Measurements from ENCODE around the gene FXYD3. TPM values are rescaled to one million over a fixed set of nuclear protein-coding genes. Genes with fewer than 3 reads are reported as not detected.

FXYD3 gene
- total RNA-seq, 1 experiment from 2014 or later = not detected

DNA sequence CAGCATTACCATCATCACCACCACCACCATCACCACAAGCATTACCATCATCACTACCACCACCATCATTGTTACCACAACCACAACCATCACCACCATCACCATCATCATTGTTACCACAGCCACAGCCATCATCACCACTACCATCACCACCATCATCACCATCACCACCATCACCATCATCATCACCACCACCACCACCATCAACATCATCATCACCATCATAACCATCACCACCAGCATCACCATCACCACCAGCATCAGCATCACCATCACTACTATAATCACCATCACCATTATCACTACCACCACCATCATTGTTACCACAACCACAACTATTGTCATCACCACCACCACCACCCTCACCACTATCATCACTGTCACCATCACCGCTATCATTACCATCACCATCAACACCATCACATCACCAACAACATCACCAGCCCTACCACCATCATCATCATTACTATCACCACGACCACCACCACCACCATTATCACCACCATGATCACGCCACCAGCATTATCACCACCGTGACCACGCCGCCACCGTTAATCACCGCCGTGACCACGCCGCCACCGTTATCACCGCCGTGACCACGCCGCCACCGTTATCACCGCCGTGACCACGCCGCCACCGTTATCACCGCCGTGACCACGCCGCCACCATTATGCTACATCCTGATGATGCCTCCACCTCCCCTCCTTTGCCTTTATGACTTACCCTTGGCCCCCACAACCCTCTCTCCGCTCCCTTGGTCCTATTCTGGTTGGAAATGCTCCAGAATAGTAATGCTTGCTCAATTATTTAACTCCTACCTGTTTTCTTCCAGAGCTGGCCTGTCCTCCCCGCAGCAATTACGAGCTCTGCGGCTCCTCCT lies 10.0 kb upstream of the FXYD3 start:
- DNase-seq (ENCODE audit: low read depth) = no peak

- no peak for DNase-seq (ENCODE audit: low read depth)
Measured at GRCh38 chr19:35106291-35106583, 9.4 kb upstream of the FXYD3 start.

DNA sequence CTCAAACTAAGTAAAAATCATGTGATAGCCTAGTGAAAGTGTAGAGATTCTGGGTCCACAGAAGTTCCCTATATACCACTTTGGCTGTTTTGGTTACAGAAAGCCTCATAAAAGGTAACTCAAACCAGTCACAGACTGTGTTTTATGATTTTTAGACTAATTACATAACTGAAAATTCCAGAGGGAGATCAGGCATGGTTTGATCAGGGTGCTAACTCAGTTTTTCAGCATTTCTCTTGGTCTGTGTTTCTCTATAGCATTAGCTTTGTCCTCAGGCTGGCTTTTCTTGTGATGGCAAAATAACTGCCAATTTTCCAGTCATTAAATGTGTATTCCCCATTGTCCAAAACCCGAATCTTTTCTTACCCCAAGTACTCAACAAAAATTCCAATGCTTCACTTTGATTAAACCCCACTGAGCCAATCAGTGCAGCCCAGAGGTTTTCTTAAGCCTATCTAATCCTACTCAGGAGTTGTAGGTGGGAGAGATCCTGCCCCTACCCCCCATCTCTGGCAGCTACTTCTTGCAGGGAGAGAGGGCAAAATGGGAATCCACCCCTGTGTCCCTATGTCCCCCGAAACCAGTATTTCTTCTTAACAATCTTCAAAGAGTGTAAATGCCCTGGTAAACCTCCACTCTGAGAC lies 8.6 kb upstream of the FXYD3 start:
- DNase-seq (ENCODE audit: low read depth) = no peak

DNA sequence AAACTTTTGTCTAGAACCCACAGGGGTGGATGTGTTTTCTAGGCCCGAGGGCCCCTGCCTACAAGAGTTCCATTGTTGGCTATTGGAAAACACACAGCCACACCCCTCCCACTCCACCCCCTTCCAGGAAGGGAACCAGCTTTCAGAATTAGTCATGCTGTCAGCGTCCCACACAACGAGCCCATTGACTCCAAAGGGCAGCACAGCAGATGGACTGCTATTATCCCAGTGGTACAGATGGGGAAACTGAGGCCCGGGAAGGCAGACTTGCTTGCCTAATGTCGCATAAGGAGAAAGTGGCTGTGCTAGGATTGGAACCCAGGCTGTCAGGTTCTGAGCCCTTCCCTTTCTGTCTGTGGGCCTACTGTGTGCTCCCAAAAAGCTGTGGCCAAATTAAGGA lies 8.1 kb upstream of the FXYD3 start:
- DNase-seq (ENCODE audit: low read depth) = peak; percentile 64

DNA sequence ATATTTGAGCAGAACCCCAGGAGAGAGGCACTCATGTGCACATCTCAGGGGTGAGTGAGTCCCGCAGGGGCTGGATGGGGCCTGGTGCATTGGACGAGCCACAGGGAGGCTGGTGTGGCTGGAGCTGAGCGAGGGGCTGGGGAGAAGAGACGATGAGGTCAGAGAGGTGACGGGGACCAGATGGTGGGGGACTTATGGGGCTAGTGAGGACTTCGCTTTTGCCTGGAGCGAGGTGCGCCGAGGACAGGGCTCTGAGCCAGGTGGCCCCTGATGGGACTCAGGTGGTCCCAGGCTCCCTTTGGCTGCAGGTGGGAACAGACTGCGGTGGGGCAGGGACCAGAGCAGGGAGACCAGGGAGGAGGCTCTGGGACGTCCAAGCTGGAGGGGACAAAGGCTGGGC lies 6.9 kb upstream of the FXYD3 start:
- DNase-seq (ENCODE audit: low read depth) = no peak

GRCh38 chr19:35109395-35110112 lies 6.1 kb upstream of the FXYD3 start:
- peak; percentile 68 for DNase-seq (ENCODE audit: low read depth)

DNA sequence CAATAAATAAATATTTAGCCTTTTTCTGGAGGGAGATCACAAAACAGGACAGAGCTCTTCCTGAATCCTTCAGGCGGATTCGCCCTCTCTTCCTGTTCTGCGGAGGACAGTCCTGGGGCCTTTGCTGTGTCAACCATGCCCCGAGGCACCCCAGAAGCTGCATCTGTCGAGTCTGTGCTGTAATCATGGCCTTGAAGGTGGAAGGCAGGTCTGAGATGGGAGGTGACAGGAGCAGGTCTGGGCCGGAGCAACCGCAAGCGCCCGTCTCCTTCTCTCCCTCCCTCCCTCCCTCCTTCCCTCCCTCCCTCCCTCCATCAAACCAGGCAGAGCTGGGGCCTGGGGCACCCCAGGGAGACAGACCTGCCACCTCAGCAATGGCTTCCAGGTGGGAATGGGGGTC lies 4.6 kb upstream of the FXYD3 start:
- DNase-seq (ENCODE audit: low read depth) = no peak

DNA sequence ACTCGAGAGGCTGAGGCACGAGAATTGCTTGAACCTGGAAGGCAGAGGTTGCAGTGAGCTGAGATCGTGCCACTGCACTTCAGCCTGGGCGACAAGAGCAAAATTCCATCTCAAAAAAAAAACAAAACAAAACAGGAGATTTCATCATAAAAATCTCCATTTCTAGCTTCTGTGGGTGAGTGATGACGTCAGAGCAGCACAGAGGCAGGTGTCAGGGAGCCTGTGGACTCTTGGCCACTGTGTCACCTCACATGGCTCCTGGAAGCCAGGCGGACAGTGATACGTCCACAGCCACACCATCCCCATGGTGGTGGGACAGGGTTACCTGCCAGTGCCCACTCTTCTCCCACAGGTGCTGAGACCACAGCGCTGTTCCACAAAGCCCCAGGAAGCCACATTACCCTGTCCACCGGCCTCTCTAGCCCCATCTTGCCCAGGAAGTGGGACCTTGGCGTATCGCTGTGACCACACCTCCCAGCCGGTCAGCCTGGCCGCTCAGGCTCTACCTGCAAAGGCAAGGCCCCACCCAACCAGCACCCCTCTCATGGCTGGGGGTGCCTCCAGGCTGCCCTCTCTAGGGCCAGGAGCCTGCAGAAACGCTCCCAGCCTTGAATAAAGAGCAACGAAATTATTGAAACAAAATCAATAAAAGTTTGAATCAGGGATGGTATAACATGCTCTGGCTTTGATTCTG lies 2.5 kb upstream of the FXYD3 start:
- DNase-seq (ENCODE audit: low read depth) = no peak

DNA sequence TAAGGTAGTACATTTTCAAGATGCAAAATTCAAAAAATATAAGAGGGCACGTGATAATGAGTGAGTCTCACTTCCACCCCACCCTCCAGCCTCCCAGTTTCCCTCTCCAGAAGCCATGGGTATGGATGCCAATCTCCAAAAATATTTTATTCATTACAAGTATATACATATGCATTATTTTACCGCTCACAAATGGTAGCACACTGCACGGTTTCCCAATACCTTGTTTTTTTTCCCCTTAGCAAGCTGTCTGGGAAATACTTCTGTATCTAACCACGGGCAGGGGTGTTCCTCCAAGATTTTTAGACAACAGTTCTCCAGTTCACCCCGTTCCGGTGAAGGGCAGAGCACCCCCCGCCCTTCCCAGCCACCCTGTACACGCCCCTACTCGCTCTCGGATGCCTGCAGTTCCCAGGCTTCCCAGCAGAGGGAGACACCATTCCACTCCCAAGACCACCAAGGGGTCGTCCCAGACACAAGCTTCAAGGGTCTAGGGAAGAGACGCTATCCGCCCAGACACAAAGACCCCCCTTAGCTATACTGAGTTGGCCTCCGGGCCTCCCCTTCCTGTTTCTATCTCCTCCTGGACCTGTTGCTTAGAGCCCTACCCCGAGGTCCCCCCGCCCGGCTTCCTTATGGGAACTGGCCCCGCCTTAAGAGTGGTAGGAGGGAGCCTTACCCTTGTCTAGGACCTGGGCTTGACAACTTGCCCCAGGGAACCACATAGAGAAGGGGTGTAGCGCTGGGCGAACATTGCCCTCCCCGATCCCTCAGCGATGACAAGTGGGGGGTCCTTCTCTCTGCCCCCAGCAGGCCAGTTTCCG lies 1.1 kb upstream of the FXYD3 start:
- DNase-seq (ENCODE audit: low read depth) = peak; percentile 23

GRCh38 chr19:35116072-35116801 lies 614 bp downstream of the FXYD3 start:
- DNase-seq (ENCODE audit: low read depth) = no peak

DNA sequence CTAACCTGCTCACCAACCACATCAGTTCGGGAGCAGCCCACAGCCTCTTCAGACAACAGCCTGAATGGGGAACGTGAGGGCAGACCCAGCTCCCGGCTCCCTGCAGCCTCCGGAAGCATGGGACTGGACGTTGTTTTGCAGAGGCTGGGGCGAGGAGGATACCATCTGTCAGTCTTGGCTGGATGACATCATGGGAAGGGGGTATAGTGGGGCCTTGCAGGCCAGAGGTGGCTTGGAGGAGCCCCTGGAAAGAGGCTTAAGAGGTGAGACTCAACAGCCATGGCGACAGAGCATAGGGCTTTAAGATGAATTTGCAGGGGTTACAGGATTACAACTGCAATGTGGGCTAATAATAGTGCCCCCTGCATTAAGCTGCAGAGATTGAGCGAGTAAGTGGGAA lies 1.5 kb downstream of the FXYD3 start:
- no peak for DNase-seq (ENCODE audit: low read depth)

DNA sequence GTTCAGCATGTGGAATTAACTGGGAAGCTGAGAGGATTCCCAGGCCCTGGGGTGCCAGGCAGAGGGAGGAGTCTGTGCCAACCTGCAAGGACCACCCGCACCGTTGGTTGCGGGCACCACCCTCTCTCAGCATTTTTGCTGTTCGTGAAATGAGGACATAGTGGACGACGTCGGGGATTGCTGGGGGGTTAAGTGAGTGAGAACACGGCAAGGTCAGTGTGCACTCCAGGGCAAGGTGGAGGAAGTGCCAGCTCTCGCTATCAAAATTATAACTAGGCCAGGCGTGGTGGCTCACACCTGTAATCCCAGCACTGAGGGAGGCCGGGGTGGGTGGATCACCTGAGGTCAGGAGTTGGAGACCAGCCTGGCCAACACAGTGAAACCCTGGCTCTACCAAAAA lies 2.2 kb downstream of the FXYD3 start:
- no peak for DNase-seq (ENCODE audit: low read depth)

- DNase-seq (ENCODE audit: low read depth) = no peak
Measured at GRCh38 chr19:35118268-35119020, 2.8 kb downstream of the FXYD3 start.

- DNase-seq (ENCODE audit: low read depth) = no peak
Measured at GRCh38 chr19:35119091-35119490, 3.5 kb downstream of the FXYD3 start.

GRCh38 chr19:35119578-35120155 lies 4.0 kb downstream of the FXYD3 start:
- no peak for DNase-seq (ENCODE audit: low read depth)

GRCh38 chr19:35120492-35120891 lies 4.9 kb downstream of the FXYD3 start:
- peak; percentile 62 for DNase-seq (ENCODE audit: low read depth)

DNA sequence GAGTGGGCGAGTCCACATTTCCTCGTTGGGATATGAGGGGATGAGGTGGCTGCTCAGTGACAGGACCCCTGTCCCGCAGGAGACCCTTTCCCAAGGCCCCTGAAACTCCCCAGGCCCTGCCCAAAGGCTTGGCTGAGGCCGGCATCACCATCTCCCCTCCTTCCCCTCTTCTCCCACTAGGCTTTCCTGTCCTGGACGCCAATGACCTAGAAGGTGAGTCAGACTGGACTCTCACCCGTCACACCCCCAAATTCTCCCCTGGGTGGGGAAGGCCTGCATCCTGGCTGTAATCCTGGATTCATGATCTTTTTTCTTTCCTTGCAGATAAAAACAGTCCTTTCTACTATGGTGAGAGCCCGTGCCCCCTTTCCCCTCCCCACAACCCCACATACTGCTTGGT lies 5.3 kb downstream of the FXYD3 start:
- no peak for DNase-seq (ENCODE audit: low read depth)

- DNase-seq (ENCODE audit: low read depth) = no peak
Measured at GRCh38 chr19:35122687-35123551, 7.3 kb downstream of the FXYD3 start.
